Measurements from ENCODE around the gene PIP5K1C. TPM values are rescaled to one million over a fixed set of nuclear protein-coding genes. Genes with fewer than 3 reads are reported as not detected.

The PIP5K1C gene
- total RNA-seq, 1 experiment from 2014 or later: 24.5 TPM

GRCh38 chr19:3671680-3672574 is 28.3 kb downstream of the PIP5K1C start:
- H3K4me3 Mint-ChIP-seq (ENCODE audit: unreplicated experiment): no peak overlapping the region
- Histone ChIP-seq H3K9me3 (no peaks in the 10 kb centered on the region), H3K36me3 (ENCODE audit: control insufficient read depth, insufficient read depth, low read length) (no peaks in the 10 kb centered on the region), H3K27me3 (replicated peaks; ENCODE audit: control insufficient read depth, insufficient read depth, low read length) (no peaks in the 10 kb centered on the region), H3K4me1 (peaks cover 11% of the 10 kb centered on the region), H3K4me3 (ENCODE audit: low read depth, low read length) (no peak overlapping the region)
- H3K27ac Mint-ChIP-seq (ENCODE audit: unreplicated experiment): no peak overlapping the region
- H3K9me3 Mint-ChIP-seq (ENCODE audit: unreplicated experiment): no peaks in the 10 kb centered on the region
- no peak for DNase-seq
- H3K36me3 Mint-ChIP-seq (ENCODE audit: insufficient read depth, unreplicated experiment): peaks cover 21% of the 10 kb centered on the region
- no TSS peak for BruUV-seq (replicated peaks)
- no peak for TF ChIP-seq CTCF (IDR thresholded peaks at IDR 0.05; ENCODE audit: insufficient read depth in 1 of 2, low read depth in 1 of 2, low read length in 1 of 2, severe bottlenecking in 1 of 2, unreplicated experiment in 1 of 2)
- POLR2A ChIA-PET: no interaction called here
- no peaks in the 10 kb centered on the region for H3K27me3 Mint-ChIP-seq (ENCODE audit: insufficient read depth, unreplicated experiment)
- intact Hi-C loops (cut with micrococcal nuclease; ENCODE audit: unreplicated experiment): no loop called here
- CTCF ChIA-PET: no interaction called here
- no peaks in the 10 kb centered on the region for H3K4me1 Mint-ChIP-seq (ENCODE audit: low read depth, unreplicated experiment)

GRCh38 chr19:3670796-3671679 is 29.2 kb downstream of the PIP5K1C start:
- POLR2A ChIA-PET: no interaction called here
- CTCF ChIA-PET: no interaction called here
- intact Hi-C loops (cut with micrococcal nuclease; ENCODE audit: unreplicated experiment): no loop called here

More at GRCh38 chr19:3670796-3671679, 29.2 kb downstream of the PIP5K1C start:
- Histone ChIP-seq H3K27me3 (replicated peaks; ENCODE audit: control insufficient read depth, insufficient read depth, low read length) (no peaks in the 10 kb centered on the region), H3K36me3 (ENCODE audit: control insufficient read depth, insufficient read depth, low read length) (no peaks in the 10 kb centered on the region), H3K4me1 (peaks cover 11% of the 10 kb centered on the region), H3K9me3 (no peaks in the 10 kb centered on the region), H3K4me3 (ENCODE audit: low read depth, low read length) (no peak overlapping the region)
- TF ChIP-seq CTCF (IDR thresholded peaks at IDR 0.05; ENCODE audit: insufficient read depth in 1 of 2, low read depth in 1 of 2, low read length in 1 of 2, severe bottlenecking in 1 of 2, unreplicated experiment in 1 of 2): no peak
- H3K27ac Mint-ChIP-seq (ENCODE audit: unreplicated experiment): no peak overlapping the region
- H3K36me3 Mint-ChIP-seq (ENCODE audit: insufficient read depth, unreplicated experiment): peaks cover 25% of the 10 kb centered on the region
- H3K4me1 Mint-ChIP-seq (ENCODE audit: low read depth, unreplicated experiment): no peaks in the 10 kb centered on the region
- BruUV-seq (replicated peaks): no TSS peak
- H3K27me3 Mint-ChIP-seq (ENCODE audit: insufficient read depth, unreplicated experiment): no peaks in the 10 kb centered on the region
- no peaks in the 10 kb centered on the region for H3K9me3 Mint-ChIP-seq (ENCODE audit: unreplicated experiment)
- no peak for DNase-seq
- no peak overlapping the region for H3K4me3 Mint-ChIP-seq (ENCODE audit: unreplicated experiment)
